HS-27A (cell line): Measurements from ENCODE around the gene TMEM212.
"Not testable (repeated sequence)": the region's sequence is repeated elsewhere in the genome, so short reads cannot be mapped to it uniquely, and the experiment has no call there.

Source experiments
- DNase-seq: peaks from one replicate; pipeline ENCODE4 v3.0.0-alpha.2; 2012; ENCODE audit warnings: low read depth, missing footprints

The TMEM212 gene

DNA sequence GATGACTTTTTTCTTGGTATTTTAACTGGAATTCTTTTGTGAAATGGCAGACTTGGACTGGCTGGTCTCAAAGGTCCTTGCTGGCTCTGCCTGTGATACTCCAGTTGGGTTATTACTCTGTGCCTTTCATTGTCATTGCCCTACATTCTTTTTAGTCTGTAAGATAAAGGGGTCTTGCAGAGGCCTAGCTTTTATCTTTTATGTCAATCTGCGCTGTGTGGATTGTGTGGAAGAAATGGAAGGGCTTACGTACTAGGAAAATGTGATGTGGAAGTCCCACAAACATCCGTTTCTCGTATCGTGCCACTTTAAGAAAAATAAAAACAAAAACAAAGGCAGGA lies 8.7 kb upstream of the TMEM212 start:
- DNase-seq, result no peak

GRCh38 chr3:171835116-171835515 lies 8.0 kb upstream of the TMEM212 start:
- DNase-seq, result no peak

DNA sequence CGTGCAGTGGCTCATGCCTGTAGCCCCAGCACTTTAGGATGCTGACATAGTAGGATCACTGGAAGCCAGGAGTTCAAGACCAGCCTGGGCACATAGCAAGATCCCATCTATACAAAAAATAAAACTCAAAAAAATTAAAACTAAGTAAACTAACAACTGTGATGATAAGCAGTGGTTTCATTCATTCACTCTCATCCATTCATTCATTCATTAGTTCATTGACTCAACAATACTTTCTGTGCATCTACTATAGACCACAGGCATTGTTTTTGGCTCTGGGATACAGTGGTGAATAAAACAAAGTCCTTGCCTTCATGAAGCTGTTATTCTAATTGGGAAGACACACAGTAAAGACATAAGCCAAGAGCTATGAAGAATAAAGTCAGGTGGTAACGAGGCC lies 7.5 kb upstream of the TMEM212 start:
- no peak for DNase-seq

GRCh38 chr3:171836855-171837254 lies 6.3 kb upstream of the TMEM212 start:
- no peak for DNase-seq

- DNase-seq, result no peak
These were observed 5.5 kb upstream of the TMEM212 start for GRCh38 chr3:171837698-171838097.

DNA sequence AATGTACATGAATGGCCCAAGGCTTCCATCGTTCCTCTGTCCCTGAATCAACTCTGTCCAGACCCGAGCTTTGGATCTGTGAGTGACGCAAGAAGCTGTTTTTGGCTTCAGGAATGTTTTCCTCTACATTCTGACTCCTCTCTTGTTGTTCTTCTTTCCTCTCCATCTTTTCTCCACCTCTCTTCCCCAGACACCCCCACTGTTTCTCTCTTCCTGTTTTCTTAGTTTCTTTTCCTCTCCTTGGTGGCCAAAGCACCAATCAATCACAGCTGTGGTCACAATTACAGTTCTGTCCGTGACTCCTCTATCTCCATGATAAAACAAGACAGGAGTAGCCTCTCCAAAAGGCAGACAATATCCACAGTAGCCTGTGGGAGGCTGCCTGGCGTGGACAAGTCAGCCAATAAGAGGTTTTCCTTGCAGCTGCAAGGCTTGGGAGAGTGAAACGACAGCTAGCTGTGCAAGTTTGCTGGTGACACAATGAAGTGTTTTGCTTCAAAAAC lies 4.9 kb upstream of the TMEM212 start:
- DNase-seq, result no peak

DNA sequence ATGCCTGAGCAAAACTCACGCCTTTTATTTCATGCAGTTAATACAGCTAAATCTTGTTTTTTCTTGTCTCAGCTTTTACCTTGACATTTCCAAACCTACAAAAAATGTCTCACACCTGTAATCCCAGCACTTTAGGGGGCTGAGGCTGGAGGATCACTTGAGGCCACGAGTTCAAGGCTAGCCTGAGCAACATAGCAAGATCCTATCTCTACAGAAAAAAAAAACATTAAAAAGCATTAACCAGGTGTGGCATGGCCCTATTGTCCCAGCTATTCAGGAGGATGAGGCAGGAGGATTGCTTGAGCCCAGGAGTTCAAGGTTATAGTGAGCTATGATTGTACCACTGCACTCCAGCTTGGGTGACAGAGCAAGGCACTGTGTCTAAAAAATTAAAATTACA lies 3.9 kb upstream of the TMEM212 start:
- no peak for DNase-seq

GRCh38 chr3:171840445-171840810 lies 2.7 kb upstream of the TMEM212 start:
- DNase-seq, result no peak

GRCh38 chr3:171840811-171841619 lies 2.1 kb upstream of the TMEM212 start:
- no peak for DNase-seq

- DNase-seq, result no peak
These were observed 1.5 kb upstream of the TMEM212 start for GRCh38 chr3:171841620-171842000.

- DNase-seq, result no peak
These were observed 1.7 kb downstream of the TMEM212 start for GRCh38 chr3:171844873-171845272.

- no peak for DNase-seq
These were observed 2.5 kb downstream of the TMEM212 start for GRCh38 chr3:171845481-171846284.

DNA sequence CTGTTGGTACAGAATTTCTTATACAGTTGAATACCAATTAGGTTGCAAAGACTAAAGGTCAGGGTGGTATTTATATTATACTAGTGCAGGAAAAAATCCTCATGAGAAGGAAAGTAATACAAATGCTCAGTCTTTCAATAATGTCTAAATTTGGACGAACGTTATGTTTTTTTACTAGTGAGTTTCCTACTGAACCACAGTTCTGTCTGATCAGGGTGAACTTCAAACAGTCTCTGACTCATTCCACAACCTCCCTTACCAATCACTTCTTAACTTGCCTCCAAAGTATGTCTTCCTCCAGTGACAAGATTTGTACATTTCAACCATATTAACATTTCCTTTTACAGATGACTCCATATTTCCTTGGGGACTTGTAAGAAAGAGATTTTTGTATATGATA lies 3.4 kb downstream of the TMEM212 start:
- DNase-seq, result no peak

DNA sequence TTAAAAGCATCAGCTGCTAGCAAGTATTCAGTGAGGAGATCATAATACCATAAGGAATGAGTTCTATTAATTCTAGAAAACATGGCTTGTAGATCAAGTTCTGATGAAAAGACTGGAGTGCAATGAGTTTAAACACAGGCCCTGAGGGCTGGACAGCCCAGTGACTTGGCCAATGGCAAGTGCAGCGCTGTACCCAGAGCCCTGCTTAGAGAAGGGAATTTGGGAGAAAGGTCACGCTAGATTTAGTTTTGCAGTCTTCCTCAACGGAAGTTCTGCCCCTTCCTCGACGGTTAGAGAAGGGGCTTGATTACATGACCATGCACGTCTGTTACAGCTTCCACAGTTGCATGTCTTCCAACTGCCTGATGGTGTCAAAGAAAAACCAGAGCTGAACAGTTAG lies 4.0 kb downstream of the TMEM212 start:
- DNase-seq, result no peak

DNA sequence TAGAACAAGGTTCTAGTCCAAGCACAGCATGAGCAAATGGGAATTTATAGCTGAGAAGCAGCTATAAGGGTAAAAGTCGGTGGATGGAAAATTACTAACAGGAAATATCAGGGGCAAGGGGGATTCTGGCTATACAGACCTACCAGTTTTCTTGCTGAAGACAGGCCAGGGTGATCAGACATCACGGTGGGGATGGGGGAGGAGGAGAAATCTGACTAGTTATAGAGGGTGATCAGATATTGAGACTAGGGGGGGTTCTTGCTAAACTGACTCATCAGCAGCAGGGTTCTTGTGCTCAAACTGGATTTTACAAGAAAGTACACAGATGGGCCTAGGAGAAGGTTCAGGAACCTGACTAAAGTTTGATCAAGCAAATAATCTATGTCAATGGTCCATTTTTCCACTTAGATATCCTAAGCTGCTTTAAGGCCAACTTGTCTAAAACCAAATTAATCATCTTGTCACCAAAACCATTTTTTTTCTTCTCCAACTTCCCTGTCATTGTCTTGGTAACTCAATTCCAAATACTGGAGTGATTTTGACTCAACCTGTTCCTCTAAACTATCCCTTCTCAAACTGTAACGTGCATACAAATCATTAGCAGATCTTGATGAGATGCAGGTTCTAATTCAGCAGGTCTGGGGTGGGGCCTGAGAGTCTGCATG lies 4.6 kb downstream of the TMEM212 start:
- DNase-seq, result no peak

- no peak for DNase-seq
These were observed 6.6 kb downstream of the TMEM212 start for GRCh38 chr3:171849617-171850319.

DNA sequence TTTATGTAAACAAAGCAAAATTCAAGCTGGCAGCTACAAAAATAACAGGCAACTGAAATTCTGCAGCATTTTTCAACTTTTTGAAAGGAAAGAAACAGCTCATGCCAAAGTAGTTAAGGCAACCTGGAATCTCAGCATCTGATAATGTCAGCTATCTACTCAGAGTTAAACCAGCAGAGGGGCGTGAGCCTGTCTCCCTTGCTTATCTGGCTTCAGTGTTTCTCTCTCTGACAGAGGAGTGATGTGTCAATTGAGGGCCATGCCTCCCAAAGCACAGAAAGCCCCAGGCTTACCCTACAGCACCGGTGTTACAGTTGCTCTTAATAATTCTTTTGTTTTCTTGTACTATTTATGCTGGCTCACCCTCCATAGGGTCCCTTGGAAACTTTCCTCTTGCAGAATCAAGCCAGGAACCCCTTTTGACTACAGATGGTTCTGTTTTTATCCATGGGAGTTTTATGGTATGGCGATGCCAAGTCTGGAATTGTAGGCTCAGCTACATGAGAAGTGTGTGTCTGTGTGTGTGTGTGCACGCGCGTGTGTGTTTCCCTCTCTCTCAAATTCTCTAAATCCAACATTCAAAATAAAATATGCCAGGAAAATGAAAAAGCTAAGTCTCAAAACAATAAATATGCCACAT lies 7.3 kb downstream of the TMEM212 start:
- DNase-seq, result no peak

GRCh38 chr3:171850960-171851659 lies 8.0 kb downstream of the TMEM212 start:
- no peak for DNase-seq

GRCh38 chr3:171851660-171852058 lies 8.5 kb downstream of the TMEM212 start:
- DNase-seq, result no peak

- DNase-seq, result no peak
These were observed 11.6 kb downstream of the TMEM212 start for GRCh38 chr3:171854649-171855305.

DNA sequence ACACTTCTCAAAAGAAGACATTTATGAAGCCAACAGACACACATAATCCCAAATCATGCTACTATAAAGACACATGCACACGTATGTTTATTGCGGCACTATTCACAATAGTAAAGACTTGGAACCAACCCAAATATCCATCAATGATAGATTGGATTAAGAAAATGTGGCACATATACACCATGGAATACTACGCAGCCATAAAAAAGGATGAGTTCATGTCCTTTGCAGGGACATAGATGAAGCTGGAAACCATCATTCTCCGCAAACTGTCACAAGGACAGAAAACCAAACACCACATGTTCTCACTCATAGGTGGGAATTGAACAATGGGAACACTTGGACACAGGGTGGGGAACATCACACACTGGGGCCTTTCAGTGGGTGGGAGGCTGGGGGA lies 15.6 kb downstream of the TMEM212 start:
- not testable (repeated sequence) for DNase-seq
